ENCODE results near the gene CNTRL. TPM values are rescaled to one million over a fixed set of nuclear protein-coding genes. Genes with fewer than 3 reads are reported as not detected.

The CNTRL gene
- total RNA-seq, 4 donors from 2014 or later, result 23.5 to 31.5 (median 29.6) TPM

DNA sequence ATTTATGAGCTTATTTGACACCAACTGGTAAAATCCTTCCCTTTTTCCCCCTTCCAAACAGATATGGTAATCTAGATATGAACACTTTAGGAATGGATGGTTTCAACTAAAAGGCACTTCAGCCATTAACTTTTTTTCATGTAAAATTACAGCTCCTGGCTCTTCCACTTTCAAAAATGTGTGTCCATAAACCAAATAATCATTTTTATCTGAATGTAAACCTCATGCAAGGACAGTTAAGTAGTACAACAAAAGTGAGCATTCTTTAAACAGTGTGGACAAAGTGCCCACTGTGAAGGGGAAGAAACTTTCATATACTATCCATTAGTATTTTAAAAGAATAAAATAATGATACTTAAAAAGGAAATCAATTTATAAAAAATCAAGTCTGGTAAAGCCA, 109.7 kb downstream of the CNTRL start:
- TF ChIP-seq POLR2A (IDR thresholded peaks at IDR 0.05), result no peak
- TF ChIP-seq, protein P1, sequence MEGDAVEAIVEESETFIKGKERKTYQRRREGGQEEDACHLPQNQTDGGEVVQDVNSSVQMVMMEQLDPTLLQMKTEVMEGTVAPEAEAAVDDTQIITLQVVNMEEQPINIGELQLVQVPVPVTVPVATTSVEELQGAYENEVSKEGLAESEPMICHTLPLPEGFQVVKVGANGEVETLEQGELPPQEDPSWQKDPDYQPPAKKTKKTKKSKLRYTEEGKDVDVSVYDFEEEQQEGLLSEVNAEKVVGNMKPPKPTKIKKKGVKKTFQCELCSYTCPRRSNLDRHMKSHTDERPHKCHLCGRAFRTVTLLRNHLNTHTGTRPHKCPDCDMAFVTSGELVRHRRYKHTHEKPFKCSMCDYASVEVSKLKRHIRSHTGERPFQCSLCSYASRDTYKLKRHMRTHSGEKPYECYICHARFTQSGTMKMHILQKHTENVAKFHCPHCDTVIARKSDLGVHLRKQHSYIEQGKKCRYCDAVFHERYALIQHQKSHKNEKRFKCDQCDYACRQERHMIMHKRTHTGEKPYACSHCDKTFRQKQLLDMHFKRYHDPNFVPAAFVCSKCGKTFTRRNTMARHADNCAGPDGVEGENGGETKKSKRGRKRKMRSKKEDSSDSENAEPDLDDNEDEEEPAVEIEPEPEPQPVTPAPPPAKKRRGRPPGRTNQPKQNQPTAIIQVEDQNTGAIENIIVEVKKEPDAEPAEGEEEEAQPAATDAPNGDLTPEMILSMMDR (IDR thresholded peaks at IDR 0.05), result no peak

DNA sequence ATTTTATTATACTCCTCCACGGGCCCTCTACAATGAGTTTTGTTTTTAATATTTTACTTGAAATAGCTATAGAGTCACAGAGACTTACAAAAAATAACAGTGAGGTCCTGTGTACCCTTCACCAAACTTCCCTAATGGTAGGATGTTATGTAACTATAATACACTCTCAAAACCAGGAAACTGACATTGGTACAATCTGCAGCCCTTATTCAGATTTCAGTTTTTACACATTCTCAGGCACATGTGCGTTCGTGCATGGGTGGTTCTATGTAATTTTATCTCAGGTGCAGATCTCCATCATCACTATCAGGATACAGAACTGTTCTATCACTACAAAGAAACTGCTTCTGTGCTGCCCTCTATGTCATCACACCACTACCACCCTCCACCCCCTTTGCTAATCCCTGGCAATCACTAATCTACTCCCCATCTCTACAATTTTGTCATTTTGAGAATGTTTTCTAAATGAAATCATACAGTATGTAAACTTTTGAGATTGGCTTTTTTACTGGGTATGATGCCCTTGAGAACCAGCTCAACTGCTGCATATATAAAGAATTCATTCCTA, 110.5 kb downstream of the CNTRL start:
- no peak for TF ChIP-seq POLR2A (IDR thresholded peaks at IDR 0.05)
- TF ChIP-seq, protein P1 (IDR thresholded peaks at IDR 0.05), result no peak
- H3K27ac ChIP-seq, result no peak overlapping the region
- no peak for DNase-seq

More for the DNA sequence above, 109.7 kb downstream of the CNTRL start:
- DNase-seq, result no peak
- no peak overlapping the region for H3K27ac ChIP-seq
- intact Hi-C loops (cut with DNase I; ENCODE audit: low total_unique reads), result no loop called here
- H3K9me3 ChIP-seq, result no peaks in the 10 kb centered on the region
- H3K27me3 ChIP-seq, result no peaks in the 10 kb centered on the region
- H3K4me1 ChIP-seq, result no peaks in the 10 kb centered on the region
- H3K4me3 ChIP-seq, result no peak overlapping the region
- H3K36me3 ChIP-seq, result no peaks in the 10 kb centered on the region

DNA sequence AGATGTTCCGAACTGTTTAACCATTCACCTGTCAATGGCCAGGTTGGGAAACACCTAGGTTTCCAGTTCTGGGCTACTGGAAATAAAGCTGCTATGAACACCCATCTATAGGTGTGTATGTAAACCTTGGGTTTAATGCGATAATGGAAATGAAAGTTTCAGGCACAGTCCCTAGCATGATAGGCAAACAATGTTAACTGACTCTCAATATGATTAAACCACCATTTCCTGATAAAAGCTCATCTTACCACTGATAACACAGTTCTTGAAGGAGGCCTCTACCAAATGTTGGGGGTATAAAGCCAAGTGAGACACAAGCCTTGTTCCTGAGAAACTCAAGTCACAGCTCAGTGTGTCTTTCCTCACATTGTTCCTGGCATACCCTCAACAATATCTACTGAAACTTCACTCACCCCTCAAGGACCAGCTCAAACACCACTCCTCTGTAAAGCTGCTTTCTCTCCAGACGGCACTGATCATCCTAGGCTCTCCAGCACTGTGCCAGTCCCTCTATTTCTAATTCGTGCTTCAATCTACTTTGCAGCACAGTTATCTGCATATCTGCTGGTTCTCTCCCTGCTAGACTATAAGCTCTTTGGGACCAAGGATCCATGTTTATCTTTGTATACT, 111.1 kb downstream of the CNTRL start:
- TF ChIP-seq, protein P1 (IDR thresholded peaks at IDR 0.05), result no peak
- no peak for TF ChIP-seq POLR2A (IDR thresholded peaks at IDR 0.05)
- no peak overlapping the region for H3K27ac ChIP-seq

More for the DNA sequence above, 110.5 kb downstream of the CNTRL start:
- Histone ChIP-seq H3K9me3 (no peaks in the 10 kb centered on the region), H3K4me1 (peaks cover 0 to 4% of the 10 kb centered on the region in 2 donors), H3K36me3 (no peaks in the 10 kb centered on the region), H3K27me3 (no peaks in the 10 kb centered on the region), H3K4me3 (no peak overlapping the region)
- intact Hi-C loops (cut with DNase I; ENCODE audit: low total_unique reads), result no loop called here

DNA sequence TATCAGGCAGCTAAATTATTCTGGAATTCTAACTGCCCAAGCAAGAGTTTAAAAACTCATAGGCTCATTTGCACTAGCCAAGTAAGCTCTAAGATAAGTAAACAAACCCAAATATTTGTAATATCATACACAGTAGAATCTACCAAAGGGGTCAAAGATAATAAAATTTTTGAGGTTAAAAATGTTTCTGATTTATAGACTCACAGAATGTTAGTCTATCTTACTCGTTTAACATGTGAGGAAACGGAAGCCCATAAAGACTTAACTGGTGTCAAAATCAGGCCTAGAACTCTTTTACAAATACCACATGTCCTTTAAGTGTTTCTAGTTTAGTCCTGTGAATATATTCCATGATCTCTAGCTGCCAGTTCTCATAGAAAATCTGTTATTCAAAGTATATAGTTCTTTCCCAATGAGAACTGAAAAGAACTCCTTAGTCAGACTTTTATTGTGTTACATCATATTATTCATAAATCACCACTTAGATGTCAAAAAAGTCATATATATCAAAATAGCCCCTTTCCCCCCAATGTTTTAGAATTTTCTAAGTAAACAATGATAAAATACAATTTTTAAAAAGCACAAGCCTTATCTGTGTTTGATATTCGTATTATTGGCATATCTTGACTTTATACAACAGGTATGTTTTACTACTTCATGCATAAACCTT, 113.0 kb downstream of the CNTRL start:
- no peak overlapping the region for H3K27ac ChIP-seq
- no peaks in the 10 kb centered on the region for H3K36me3 ChIP-seq
- H3K27me3 ChIP-seq, result no peaks in the 10 kb centered on the region
- no peaks in the 10 kb centered on the region for H3K9me3 ChIP-seq
- H3K4me3 ChIP-seq, result no peak overlapping the region
- DNase-seq, result no peak
- TF ChIP-seq POLR2A (IDR thresholded peaks at IDR 0.05), result no peak
- TF ChIP-seq, protein P1 (IDR thresholded peaks at IDR 0.05), result no peak
- intact Hi-C loops (cut with DNase I; ENCODE audit: low total_unique reads), result no loop called here
- H3K4me1 ChIP-seq, result peaks cover 6 to 8% of the 10 kb centered on the region in 2 donors

More for the DNA sequence above, 111.1 kb downstream of the CNTRL start:
- no peaks in the 10 kb centered on the region for H3K36me3 ChIP-seq
- H3K27me3 ChIP-seq, result no peaks in the 10 kb centered on the region
- intact Hi-C loops (cut with DNase I; ENCODE audit: low total_unique reads), result no loop called here
- H3K4me1 ChIP-seq, result peaks cover 4 to 5% of the 10 kb centered on the region in 2 donors
- no peak for DNase-seq
- no peaks in the 10 kb centered on the region for H3K9me3 ChIP-seq
- H3K4me3 ChIP-seq, result no peak overlapping the region

DNA sequence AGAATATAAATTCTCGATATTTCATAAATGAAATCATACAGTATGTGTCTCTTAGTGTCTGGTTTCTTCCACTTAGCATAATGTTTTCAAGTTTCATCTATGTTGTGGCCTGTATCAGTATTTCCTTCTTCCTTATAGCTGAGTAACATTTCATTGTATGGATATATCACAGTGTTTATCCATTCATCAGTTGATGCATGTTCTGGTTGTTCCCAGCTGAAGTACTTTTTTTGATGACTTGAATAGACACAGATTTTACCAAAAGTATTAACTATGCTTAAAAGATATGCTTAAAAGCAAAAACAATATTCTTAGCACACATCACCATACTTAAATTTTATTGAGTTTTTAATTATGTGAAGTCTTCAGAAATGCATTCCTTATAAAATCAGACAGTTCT, 114.3 kb downstream of the CNTRL start:
- no peaks in the 10 kb centered on the region for H3K36me3 ChIP-seq
- H3K27ac ChIP-seq, result no peak overlapping the region
- H3K4me1 ChIP-seq, result peaks cover 6 to 12% of the 10 kb centered on the region in 2 donors
- no peaks in the 10 kb centered on the region for H3K9me3 ChIP-seq
- intact Hi-C loops (cut with DNase I; ENCODE audit: low total_unique reads), result no loop called here
- no peaks in the 10 kb centered on the region for H3K27me3 ChIP-seq
- H3K4me3 ChIP-seq, result no peak overlapping the region
- no peak for DNase-seq
- TF ChIP-seq, protein P1 (IDR thresholded peaks at IDR 0.05), result no peak
- TF ChIP-seq POLR2A (IDR thresholded peaks at IDR 0.05), result no peak
